ENCODE measurements around the gene PTPRN2.

Gene PTPRN2

GRCh38 chr7:158268816-158269535, 318.6 kb downstream of the PTPRN2 start:
- H3K4me3 ChIP-seq (ENCODE audit: low read depth, low read length): no peak overlapping the region
- no peak for TF ChIP-seq CTCF (IDR thresholded peaks at IDR 0.05; ENCODE audit: low read depth, low read length, missing control alignments)
- no peak for DNase-seq (ENCODE audit: low read depth)

GRCh38 chr7:158267742-158268435, 319.7 kb downstream of the PTPRN2 start:
- no peak overlapping the region for H3K4me3 ChIP-seq (ENCODE audit: low read depth, low read length)
- DNase-seq (ENCODE audit: low read depth): no peak
- TF ChIP-seq CTCF (IDR thresholded peaks at IDR 0.05; ENCODE audit: low read depth, low read length, missing control alignments): no peak

DNA sequence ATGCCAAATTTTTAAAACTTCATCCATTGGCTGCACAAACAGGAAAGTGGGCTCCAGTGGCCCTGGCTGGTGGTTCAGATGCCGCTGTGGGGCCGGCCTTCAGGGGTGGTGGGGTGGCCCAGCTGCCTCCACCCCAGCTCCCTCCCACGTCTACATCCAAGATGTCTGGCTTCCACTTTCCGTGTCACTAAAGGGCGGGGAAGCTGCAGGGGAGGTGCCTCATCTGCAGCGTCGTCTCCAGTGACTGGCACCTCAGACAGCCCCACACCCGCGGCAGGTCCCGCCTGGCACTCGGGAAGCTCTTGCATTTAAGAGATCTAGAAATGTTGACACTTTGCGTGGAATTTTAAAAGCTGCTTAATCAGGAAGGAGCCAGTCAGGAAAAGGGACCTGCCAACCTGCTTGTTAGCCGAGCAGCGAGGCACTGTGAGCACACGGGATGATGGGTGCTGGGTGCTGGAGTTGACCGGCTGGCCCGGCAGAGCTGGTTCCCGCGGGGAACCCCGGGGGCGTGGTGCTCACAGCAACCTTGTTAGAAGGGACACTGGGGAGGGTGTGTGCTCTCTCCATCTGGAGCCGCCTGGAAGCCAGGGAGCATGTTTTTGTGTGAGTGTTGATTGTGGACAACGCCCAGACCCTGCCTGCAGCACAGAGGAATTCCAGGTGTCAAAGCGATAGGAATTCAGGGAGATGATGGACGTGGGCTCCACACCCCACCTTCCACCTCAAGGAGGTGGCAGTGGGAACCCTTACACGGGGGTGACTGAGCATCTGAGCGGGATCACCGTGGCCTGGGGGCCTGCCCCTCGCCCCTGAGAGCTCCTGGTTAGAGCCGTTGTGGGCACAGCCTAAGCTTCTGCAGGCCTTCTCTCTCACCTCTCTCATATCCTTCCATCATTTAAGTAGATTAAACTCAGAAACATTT, 320.5 kb downstream of the PTPRN2 start:
- DNase-seq (ENCODE audit: low read depth): no peak
- no peak for TF ChIP-seq CTCF (IDR thresholded peaks at IDR 0.05; ENCODE audit: low read depth, low read length, missing control alignments)
- no peak overlapping the region for H3K4me3 ChIP-seq (ENCODE audit: low read depth, low read length)

- DNase-seq (ENCODE audit: low read depth): no peak
- H3K4me3 ChIP-seq (ENCODE audit: low read depth, low read length): no peak overlapping the region
- no peak for TF ChIP-seq CTCF (IDR thresholded peaks at IDR 0.05; ENCODE audit: low read depth, low read length, missing control alignments)
These were observed 321.2 kb downstream of the PTPRN2 start for GRCh38 chr7:158266426-158266816.

DNA sequence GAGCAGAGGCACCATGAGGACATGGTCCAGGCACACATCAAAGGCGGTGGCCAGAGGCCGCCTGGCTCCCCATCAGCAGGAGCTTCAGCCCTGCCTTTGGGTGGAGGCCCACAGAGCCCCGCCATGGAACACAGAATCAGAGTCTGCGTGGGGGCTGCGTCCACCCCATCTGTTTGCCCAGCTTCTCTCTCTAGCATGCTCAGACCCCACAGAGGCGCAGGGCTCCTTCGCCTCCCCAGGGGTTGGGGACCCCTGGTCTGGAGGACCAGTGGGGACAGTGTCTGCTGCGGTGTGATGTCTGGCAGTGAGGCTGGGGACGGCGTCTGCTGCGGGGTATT, 321.9 kb downstream of the PTPRN2 start:
- no peak for DNase-seq (ENCODE audit: low read depth)
- no peak for TF ChIP-seq CTCF (IDR thresholded peaks at IDR 0.05; ENCODE audit: low read depth, low read length, missing control alignments)
- no peak overlapping the region for H3K4me3 ChIP-seq (ENCODE audit: low read depth, low read length)

DNA sequence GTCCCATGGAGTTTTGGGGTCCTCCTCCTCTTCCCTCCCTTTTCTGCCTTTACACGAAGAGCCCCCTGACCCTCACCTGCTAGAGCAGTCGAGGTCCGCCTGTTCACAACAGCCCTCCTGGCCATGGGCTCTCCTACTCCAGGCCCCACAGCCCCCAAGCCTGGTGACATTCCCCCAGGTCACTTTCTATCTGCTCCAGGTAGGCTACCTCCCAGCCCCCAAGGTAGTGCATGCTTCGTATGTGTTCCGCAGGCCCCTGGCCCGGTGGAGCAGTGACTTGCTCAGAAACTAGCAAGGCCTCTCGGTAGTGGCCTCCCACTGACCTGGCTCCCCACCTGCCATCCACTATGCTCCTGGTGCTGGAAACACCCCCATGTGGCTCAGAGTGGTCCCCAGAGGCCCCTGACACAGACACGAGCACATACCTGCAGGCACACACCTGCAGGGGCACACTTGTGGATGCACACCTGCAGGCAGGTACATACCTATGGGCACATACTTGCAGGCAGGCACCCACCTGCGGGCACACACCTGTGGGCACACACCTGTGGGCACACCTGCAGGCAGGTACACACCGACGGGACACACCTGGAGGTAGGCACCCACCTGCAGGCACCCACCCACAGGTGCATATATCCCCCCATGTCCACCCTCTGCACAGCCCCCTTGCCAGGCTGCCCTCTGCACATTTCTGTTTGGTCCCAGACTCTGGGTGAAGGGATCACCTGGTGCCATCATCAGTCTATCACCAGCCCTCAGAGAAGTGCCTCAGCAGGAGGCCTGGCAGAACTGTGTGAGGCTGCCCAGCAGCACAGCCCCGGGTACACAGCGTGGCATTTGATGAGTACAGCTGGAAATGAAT, 322.5 kb downstream of the PTPRN2 start:
- TF ChIP-seq CTCF (IDR thresholded peaks at IDR 0.05; ENCODE audit: low read depth, low read length, missing control alignments): no peak
- H3K4me3 ChIP-seq (ENCODE audit: low read depth, low read length): no peak overlapping the region
- no peak for DNase-seq (ENCODE audit: low read depth)
